ENCODE measurements around the gene ELK3. TPM values are rescaled to one million over a fixed set of nuclear protein-coding genes. Genes with fewer than 3 reads are reported as not detected.

ELK3 gene
- total RNA-seq, 1 donor from 2014 or later = 4.8 TPM

DNA sequence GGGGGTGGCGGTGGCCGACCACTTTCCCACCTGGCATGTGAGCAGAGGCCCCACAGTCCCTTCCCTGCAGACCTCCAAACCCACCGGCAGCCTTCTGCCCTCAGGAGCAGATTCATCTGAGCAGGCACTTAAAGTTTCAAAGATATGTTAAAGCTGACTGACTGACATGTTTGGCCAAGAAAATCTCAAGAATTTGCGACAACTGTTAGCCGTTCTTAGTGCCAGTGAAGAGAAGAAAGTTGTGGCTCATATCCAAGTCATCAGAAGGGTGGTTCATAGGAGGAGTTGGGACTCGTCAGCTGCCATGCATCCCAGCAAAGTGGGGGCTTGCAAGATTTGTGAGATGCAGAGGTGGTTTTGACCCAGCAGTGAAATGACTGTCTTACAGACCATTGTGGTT lies 27.2 kb downstream of the ELK3 start:
- no peaks in the 10 kb centered on the region for H3K9me3 ChIP-seq (ENCODE audit: low read depth)
- Mint-ChIP-seq H3K27me3 (ENCODE audit: insufficient read depth, low read depth) (peaks cover 2% of the 10 kb centered on the region), H3K27ac (peak overlapping the region; percentile 50), H3K36me3 (peaks cover 2% of the 10 kb centered on the region), H3K9me3 (no peaks in the 10 kb centered on the region), H3K4me1 (peaks cover 13% of the 10 kb centered on the region), H3K4me3 (no peak overlapping the region)
- no peaks in the 10 kb centered on the region for H3K36me3 ChIP-seq
- H3K9ac ChIP-seq = no peak overlapping the region
- H3K27ac ChIP-seq = no peak overlapping the region
- no peak overlapping the region for H2AFZ ChIP-seq (replicated peaks)
- no peaks in the 10 kb centered on the region for H3K27me3 ChIP-seq
- no peaks in the 10 kb centered on the region for H4K20me1 ChIP-seq (ENCODE audit: low read depth)
- TF ChIP-seq EZH2phosphoT487 (IDR thresholded peaks at IDR 0.05) (no peak), EZH2 (IDR thresholded peaks at IDR 0.05) (no peak)
- TF ChIP-seq, protein P1, sequence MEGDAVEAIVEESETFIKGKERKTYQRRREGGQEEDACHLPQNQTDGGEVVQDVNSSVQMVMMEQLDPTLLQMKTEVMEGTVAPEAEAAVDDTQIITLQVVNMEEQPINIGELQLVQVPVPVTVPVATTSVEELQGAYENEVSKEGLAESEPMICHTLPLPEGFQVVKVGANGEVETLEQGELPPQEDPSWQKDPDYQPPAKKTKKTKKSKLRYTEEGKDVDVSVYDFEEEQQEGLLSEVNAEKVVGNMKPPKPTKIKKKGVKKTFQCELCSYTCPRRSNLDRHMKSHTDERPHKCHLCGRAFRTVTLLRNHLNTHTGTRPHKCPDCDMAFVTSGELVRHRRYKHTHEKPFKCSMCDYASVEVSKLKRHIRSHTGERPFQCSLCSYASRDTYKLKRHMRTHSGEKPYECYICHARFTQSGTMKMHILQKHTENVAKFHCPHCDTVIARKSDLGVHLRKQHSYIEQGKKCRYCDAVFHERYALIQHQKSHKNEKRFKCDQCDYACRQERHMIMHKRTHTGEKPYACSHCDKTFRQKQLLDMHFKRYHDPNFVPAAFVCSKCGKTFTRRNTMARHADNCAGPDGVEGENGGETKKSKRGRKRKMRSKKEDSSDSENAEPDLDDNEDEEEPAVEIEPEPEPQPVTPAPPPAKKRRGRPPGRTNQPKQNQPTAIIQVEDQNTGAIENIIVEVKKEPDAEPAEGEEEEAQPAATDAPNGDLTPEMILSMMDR (IDR thresholded peaks at IDR 0.05) = no peak
- H3K4me2 ChIP-seq = no peak overlapping the region
- no peaks in the 10 kb centered on the region for H3K79me2 ChIP-seq (ENCODE audit: low read depth)
- H3K4me3 ChIP-seq = no peak overlapping the region
- H3K4me1 ChIP-seq = peaks cover 1% of the 10 kb centered on the region
- H3F3A ChIP-seq (ENCODE audit: low read depth) = no peaks in the 10 kb centered on the region
- no peak for DNase-seq (ENCODE audit: low spot score)

DNA sequence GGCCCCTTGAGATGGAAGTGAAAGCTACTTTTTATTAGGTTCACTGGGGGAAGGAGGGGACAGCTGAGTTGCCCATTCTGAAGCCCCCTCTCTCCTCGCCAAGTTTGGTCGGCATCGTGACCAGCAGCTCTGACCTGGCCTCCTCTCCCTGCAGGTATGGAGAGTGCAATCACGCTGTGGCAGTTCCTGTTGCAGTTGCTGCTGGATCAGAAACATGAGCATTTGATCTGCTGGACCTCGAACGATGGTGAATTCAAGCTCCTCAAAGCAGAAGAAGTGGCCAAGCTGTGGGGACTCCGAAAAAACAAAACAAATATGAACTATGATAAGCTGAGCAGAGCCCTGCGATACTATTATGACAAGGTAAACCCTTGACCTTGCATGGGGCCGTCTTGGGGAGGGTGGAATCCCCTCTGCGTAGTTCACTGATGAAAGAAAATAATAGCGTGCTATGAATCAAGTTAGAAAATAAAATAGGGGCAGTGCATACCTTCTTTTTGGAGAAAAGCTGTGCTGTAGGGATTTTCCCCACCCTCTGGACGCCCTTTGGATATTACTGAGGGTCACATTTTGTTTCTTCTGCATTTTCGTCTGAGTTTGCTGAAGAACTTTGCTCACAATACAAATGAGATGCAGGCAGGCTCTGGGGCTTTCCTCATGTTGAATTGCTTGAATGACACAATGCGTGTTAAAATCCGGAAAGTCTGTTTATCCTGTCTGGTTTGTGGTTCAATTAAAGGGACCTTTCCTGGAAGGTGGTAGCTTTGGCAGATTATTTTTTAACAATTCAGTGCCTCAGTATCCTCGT lies 29.4 kb downstream of the ELK3 start:
- Histone ChIP-seq H3K4me1 (no peaks in the 10 kb centered on the region), H3K4me3 (no peak overlapping the region), H3K36me3 (no peaks in the 10 kb centered on the region), H2AFZ (replicated peaks) (no peak overlapping the region), H3F3A (ENCODE audit: low read depth) (no peaks in the 10 kb centered on the region), H3K9me3 (ENCODE audit: low read depth) (no peaks in the 10 kb centered on the region), H3K4me2 (no peak overlapping the region), H3K79me2 (ENCODE audit: low read depth) (no peaks in the 10 kb centered on the region), H4K20me1 (ENCODE audit: low read depth) (no peaks in the 10 kb centered on the region), H3K9ac (no peak overlapping the region), H3K27me3 (no peaks in the 10 kb centered on the region), H3K27ac (no peak overlapping the region)
- DNase-seq (ENCODE audit: low spot score) = no peak
- Mint-ChIP-seq H3K9me3 (no peaks in the 10 kb centered on the region), H3K4me1 (peaks cover 13% of the 10 kb centered on the region), H3K27me3 (ENCODE audit: insufficient read depth, low read depth) (peaks cover 2% of the 10 kb centered on the region), H3K27ac (peak overlapping the region; percentile 17), H3K4me3 (no peak overlapping the region), H3K36me3 (peaks cover 4% of the 10 kb centered on the region)
- no peak for TF ChIP-seq EZH2phosphoT487 (IDR thresholded peaks at IDR 0.05)
- TF ChIP-seq EZH2 (IDR thresholded peaks at IDR 0.05) = no peak
- TF ChIP-seq, protein P1 (IDR thresholded peaks at IDR 0.05) = no peak

DNA sequence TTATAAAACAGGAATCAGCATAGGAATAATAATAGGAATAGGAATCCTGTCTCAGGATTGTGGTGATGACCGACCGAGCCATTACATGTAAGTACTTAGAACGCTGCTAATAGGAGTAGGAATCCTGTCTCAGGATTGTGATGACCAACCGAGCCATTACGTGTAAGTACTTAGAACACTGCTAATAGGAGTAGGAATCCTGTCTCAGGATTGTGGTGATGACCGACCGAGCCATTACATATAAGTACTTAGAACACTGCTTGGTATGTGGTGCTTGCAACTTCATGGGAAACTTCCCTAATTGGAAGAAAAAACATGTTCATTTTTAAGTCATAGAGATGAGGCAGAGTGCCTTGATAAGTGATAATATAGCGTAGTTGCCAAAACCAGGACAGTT lies 30.0 kb downstream of the ELK3 start:
- H3K36me3 Mint-ChIP-seq = peaks cover 5% of the 10 kb centered on the region
- TF ChIP-seq EZH2 (IDR thresholded peaks at IDR 0.05) (no peak), EZH2phosphoT487 (IDR thresholded peaks at IDR 0.05) (no peak)
- TF ChIP-seq, protein P1 (IDR thresholded peaks at IDR 0.05) = no peak
- Histone ChIP-seq H3K9ac (no peak overlapping the region), H3K4me3 (no peak overlapping the region), H3K36me3 (no peaks in the 10 kb centered on the region), H3K27me3 (no peaks in the 10 kb centered on the region), H3K9me3 (ENCODE audit: low read depth) (no peaks in the 10 kb centered on the region), H3K4me1 (no peaks in the 10 kb centered on the region), H3K79me2 (ENCODE audit: low read depth) (no peaks in the 10 kb centered on the region), H3K4me2 (no peak overlapping the region), H3F3A (ENCODE audit: low read depth) (no peaks in the 10 kb centered on the region), H4K20me1 (ENCODE audit: low read depth) (no peaks in the 10 kb centered on the region), H2AFZ (replicated peaks) (no peak overlapping the region), H3K27ac (no peak overlapping the region)
- H3K4me1 Mint-ChIP-seq = peaks cover 12% of the 10 kb centered on the region
- no peak overlapping the region for H3K4me3 Mint-ChIP-seq
- peaks cover 1% of the 10 kb centered on the region for H3K27me3 Mint-ChIP-seq (ENCODE audit: insufficient read depth, low read depth)
- H3K9me3 Mint-ChIP-seq = no peaks in the 10 kb centered on the region
- no peak overlapping the region for H3K27ac Mint-ChIP-seq
- DNase-seq (ENCODE audit: low spot score) = no peak
